Peyer's patch (tissue), 4 donors: ENCODE results near the gene SH3BP5L. TPM values are rescaled to one million over a fixed set of nuclear protein-coding genes. Genes with fewer than 3 reads are reported as not detected.

Experiments
- DNase-seq, 3 donors: peaks; one replicate each; pipeline ENCODE4 v3.0.0-alpha.2; 2017 to 2019
- H3K27ac ChIP-seq, 4 donors: fragments of 200-600 bp; sonication (generic); one replicate each; pipeline ENCODE4 v1.5.1; 2016 to 2019
- H3K27me3 ChIP-seq, 2 donors: fragments of 200-600 bp; sonication (generic); one replicate each; pipeline ENCODE4 v1.5.1; 2019
- H3K36me3 ChIP-seq, 3 donors: fragments of 200-600 bp; sonication (generic); one replicate each; pipeline ENCODE4 v1.5.1; 2016 to 2019
- H3K4me1 ChIP-seq, 4 donors: fragments of 200-600 bp; sonication (generic); one replicate each; pipeline ENCODE4 v1.5.1; 2016 to 2019
- H3K4me3 ChIP-seq, 4 donors: fragments of 200-600 bp; sonication (generic); 1 replicate in 3 of 4; 2 replicates in 1 of 4; pipeline ENCODE4 v1.5.1; 2016 to 2019; ENCODE audit warnings: mild to moderate bottlenecking in 1 of 4
- H3K9me3 ChIP-seq, 4 donors: fragments of 200-600 bp; sonication (generic); one replicate each; pipeline ENCODE4 v1.5.1; 2016 to 2019; ENCODE audit warnings: mild to moderate bottlenecking in 1 of 4
- CTCF ChIP-seq, 6 experiments: fragments of 450-650 bp in 4 of 6; fragments of 200-600 bp in 2 of 6; sonication (generic) in 1 of 6; IDR thresholded peaks; one replicate each; pipeline ENCODE4 v1.5.1; 2017 to 2019; ENCODE audit warnings: antibody characterized with exemption in 6 of 6, mild to moderate bottlenecking in 3 of 6, moderate library complexity in 1 of 6
- POLR2A ChIP-seq, 2 donors: fragments of 450-650 bp; IDR thresholded peaks; one replicate each; pipeline ENCODE4 v1.5.1; 2017; ENCODE audit warnings: antibody characterized with exemption in 2 of 2, mild to moderate bottlenecking in 2 of 2, moderate library complexity in 2 of 2
- total RNA-seq, 4 donors: library from RNA; depleted of rRNA; stranded (reverse); fragments of >200 nt; gene quantifications; one replicate each; pipeline ENCODE4 v1.1.0, GENCODE V29; 2016

Gene SH3BP5L
- total RNA-seq, 4 donors from 2014 or later = 19.0 to 60.6 (median 51.5) TPM

- peaks cover 0 to 33% (median 0%) of the 10 kb centered on the region in 3 donors for H3K36me3 ChIP-seq
- DNase-seq = no peak
Observed at GRCh38 chr1:248853663-248854375, 28.1 kb upstream of the SH3BP5L start.

GRCh38 chr1:248852481-248853405 lies 27.0 kb upstream of the SH3BP5L start:
- no peak for TF ChIP-seq CTCF (IDR thresholded peaks at IDR 0.05)
- Histone ChIP-seq H3K9me3 (no peaks in the 10 kb centered on the region), H3K36me3 (peaks cover 0 to 44% (median 0%) of the 10 kb centered on the region in 3 donors), H3K4me1 (peaks cover 0 to 6% (median 1%) of the 10 kb centered on the region in 4 donors), H3K4me3 (no peak overlapping the region), H3K27me3 (no peaks in the 10 kb centered on the region), H3K27ac (no peak overlapping the region)
- DNase-seq = no peak

More at GRCh38 chr1:248853663-248854375, 28.1 kb upstream of the SH3BP5L start:
- no peaks in the 10 kb centered on the region for H3K27me3 ChIP-seq
- no peak overlapping the region for H3K4me3 ChIP-seq
- H3K9me3 ChIP-seq = no peaks in the 10 kb centered on the region
- peaks cover 0 to 12% (median 2%) of the 10 kb centered on the region in 4 donors for H3K4me1 ChIP-seq
- no peak for TF ChIP-seq POLR2A (IDR thresholded peaks at IDR 0.05)
- no peak for TF ChIP-seq CTCF (IDR thresholded peaks at IDR 0.05)
- no peak overlapping the region for H3K27ac ChIP-seq

- Histone ChIP-seq H3K4me1 (no peaks in the 10 kb centered on the region), H3K9me3 (no peaks in the 10 kb centered on the region), H3K36me3 (peaks cover 0 to 57% (median 0%) of the 10 kb centered on the region in 3 donors), H3K27ac (no peak overlapping the region), H3K27me3 (no peaks in the 10 kb centered on the region), H3K4me3 (no peak overlapping the region)
- DNase-seq = no peak
- TF ChIP-seq POLR2A (IDR thresholded peaks at IDR 0.05) (no peak), CTCF (IDR thresholded peaks at IDR 0.05) (no peak)
Observed at GRCh38 chr1:248851390-248851789, 25.7 kb upstream of the SH3BP5L start.

- Histone ChIP-seq H3K27me3 (no peaks in the 10 kb centered on the region), H3K27ac (no peak overlapping the region), H3K36me3 (peaks cover 0 to 64% (median 0%) of the 10 kb centered on the region in 3 donors), H3K9me3 (no peaks in the 10 kb centered on the region), H3K4me3 (no peak overlapping the region), H3K4me1 (no peaks in the 10 kb centered on the region)
- DNase-seq = no peak
- TF ChIP-seq CTCF (IDR thresholded peaks at IDR 0.05) = no peak
- TF ChIP-seq POLR2A (IDR thresholded peaks at IDR 0.05) = no peak
Observed at GRCh38 chr1:248850536-248851251, 25.0 kb upstream of the SH3BP5L start.

- TF ChIP-seq POLR2A (IDR thresholded peaks at IDR 0.05) (no peak), CTCF (IDR thresholded peaks at IDR 0.05) (no peak)
- Histone ChIP-seq H3K36me3 (peaks cover 0 to 64% (median 0%) of the 10 kb centered on the region in 3 donors), H3K27me3 (no peaks in the 10 kb centered on the region), H3K27ac (no peak overlapping the region), H3K4me1 (no peaks in the 10 kb centered on the region), H3K4me3 (no peak overlapping the region), H3K9me3 (no peaks in the 10 kb centered on the region)
- peak in 1 of 3 donors; percentile 47 for DNase-seq
Observed at GRCh38 chr1:248850124-248850523, 24.4 kb upstream of the SH3BP5L start.
